ENCODE data around the gene RGL4.
"Not testable (repeated sequence)": the region's sequence is repeated elsewhere in the genome, so short reads cannot be mapped to it uniquely, and the experiment has no call there.

RGL4 gene

DNA sequence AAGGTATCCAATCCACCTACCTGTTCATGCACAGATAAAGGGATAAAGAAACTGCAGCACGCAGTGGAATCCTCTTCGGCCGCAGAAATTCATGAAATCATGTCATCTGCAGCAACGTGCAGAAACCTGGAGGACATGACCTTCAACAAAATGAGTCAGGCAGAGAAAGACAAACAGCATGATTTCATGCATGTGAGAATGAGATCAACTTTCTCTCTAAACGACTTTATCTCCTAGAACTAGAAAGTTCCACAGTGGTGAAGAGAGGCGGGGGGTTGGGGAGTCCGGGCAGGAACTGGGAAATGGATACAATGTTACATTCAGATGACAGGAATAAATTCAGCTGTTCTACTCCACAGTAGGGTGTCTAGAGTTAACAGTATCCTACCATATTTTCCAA is 9.9 kb downstream of the RGL4 start:
- no peak for DNase-seq

DNA sequence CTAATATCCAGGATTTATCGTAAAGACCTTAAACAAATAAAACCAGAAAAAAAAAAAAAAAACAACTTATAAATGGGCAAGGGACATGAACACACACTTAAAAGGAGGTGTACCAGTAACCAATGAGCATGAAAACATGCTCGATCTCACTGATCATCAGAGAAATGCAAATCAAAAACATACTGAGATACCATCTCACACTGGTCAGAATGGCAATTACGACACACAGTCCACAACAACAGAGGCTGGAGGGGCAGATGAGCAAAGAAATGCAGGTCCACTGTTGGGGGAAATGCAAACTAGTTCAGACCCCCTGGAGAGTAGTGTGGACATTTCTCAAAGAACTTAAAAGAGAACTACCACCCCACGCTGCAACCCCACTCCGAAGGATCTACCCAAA is 13.2 kb downstream of the RGL4 start:
- no peak for DNase-seq

DNA sequence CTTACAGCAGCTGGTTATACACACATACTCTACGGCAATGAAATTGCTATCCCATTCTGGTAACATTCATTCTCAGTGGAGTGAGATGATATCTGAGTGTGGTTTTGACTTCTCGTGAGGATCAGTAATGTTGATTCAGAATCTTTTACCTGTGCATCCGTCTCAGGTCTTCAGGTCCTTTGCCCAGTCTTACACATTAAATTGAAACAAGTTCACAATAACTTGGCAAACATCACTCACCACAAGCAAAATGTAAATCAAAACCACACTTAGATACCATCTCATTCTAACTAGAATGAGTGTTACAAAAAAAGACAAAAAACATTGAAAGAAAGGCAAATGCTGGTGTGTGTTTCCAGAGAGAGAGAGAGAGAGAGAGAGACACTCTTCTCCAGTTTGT is 14.0 kb downstream of the RGL4 start:
- no peak for DNase-seq

DNA sequence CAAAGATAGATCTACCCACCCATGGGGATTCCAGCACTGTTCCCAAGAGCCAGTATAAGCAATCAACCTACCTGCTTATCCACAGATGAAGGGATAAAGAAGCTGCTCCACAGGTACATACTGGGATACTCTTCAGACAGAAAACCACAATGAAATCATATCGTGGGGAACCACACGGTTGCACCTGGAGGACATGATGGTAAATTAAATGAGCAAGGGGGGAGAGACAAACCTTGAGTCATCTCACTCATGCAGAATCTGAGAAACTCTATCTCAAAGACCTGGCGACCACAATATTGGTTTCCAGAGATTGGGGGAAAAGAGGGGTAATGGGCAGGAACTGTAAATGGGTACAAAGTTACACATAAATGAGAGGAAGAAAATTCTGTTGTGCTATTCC is 14.5 kb downstream of the RGL4 start:
- DNase-seq = no peak

DNA sequence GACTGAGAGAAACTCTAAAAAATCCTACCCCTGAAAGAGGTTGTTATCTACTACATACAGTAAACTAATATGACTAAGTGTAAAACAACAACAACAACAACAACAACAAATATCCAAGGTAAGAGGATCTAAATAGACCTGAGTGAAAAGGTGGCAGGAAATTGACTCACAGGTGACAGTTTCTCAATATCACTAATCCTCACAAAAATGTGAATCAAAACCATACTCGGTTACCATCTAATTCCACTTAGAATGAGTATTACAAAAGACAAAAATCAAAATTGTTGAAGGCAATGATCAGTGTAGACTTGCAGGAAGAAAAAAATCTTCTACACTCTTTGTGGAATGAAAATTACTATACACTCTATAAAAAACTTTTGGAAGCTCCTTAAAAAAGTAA is 17.5 kb downstream of the RGL4 start:
- DNase-seq = no peak

DNA sequence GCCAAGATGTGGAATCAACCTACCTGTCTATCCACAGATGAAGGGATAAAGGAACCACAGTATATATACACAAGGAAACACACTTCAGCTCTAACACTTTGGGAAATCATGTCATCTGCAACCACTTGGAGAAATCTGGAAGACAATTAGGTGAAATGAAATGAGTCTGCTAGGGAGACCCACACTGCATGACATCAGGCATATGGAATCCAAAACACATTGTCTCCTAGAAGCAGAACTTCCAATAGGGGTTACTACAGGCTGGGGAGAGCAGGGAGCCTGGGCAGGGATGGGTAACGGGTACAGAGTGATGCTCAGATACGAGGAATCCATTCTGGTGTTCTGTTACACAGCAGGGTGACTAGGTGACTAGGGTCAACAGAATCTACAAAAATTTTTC is 18.3 kb downstream of the RGL4 start:
- no peak for DNase-seq

DNA sequence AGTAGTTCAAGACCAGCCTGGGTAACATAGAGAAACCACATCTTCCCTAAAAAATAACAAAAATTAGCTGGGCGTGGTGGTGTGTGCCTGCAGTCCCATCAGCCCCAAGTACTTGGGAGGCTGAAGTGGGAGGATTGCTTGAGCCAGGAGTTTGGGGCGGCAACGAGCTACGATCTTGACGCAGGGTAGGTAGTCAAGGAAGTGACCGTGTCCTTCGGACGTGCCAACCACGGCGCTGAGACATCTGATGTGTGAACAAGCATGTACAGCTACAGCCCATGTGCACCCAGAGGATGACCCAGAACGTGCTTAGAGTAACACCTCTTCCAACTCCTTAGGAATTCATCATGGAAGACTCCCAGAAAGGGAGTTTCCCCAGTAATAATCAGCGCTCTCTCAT is 21.4 kb downstream of the RGL4 start:
- no peak for DNase-seq

DNA sequence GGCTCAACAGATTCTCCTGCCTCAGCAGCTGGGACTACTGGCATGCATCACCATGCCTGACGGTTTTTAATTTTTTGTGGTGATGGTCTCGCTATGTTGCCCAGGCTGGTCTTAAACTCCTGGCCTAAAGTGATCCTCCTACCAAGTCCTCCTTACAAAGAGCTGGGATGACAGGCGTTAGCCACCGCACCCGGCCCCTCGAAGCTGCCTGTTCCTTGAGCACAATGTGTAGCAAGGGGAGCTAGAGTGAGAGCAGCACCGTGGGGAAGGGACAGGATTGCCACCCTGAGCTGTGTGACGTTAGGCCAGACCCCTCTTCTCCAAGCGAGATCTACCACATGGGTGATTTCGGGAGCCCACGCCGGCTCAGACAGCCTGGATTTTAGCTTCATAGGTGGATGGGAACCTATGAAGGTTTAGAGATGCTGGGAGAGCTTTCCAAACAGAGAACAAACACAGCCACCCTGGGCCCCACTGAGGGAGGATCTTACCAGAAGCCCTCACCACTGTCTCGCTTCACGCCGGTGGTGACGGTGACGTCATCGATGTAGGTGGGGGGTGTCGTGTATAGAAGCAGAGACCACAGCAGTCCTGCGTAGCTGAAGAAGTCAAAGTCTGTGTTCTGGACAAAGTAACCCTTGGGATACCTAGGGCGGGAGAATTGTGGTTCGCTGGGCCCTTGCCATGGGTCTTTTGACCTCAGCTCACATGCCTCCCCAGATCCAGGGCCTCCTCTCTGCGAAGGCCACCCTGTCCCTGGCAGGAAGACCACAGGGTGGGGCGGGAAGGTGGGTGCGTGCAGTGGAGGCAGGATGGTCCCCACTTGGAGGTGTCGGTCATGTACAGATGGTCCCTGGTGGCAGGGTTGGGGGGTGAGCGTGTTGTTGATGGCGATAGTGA is 23.1 kb downstream of the RGL4 start:
- no peak for DNase-seq

DNA sequence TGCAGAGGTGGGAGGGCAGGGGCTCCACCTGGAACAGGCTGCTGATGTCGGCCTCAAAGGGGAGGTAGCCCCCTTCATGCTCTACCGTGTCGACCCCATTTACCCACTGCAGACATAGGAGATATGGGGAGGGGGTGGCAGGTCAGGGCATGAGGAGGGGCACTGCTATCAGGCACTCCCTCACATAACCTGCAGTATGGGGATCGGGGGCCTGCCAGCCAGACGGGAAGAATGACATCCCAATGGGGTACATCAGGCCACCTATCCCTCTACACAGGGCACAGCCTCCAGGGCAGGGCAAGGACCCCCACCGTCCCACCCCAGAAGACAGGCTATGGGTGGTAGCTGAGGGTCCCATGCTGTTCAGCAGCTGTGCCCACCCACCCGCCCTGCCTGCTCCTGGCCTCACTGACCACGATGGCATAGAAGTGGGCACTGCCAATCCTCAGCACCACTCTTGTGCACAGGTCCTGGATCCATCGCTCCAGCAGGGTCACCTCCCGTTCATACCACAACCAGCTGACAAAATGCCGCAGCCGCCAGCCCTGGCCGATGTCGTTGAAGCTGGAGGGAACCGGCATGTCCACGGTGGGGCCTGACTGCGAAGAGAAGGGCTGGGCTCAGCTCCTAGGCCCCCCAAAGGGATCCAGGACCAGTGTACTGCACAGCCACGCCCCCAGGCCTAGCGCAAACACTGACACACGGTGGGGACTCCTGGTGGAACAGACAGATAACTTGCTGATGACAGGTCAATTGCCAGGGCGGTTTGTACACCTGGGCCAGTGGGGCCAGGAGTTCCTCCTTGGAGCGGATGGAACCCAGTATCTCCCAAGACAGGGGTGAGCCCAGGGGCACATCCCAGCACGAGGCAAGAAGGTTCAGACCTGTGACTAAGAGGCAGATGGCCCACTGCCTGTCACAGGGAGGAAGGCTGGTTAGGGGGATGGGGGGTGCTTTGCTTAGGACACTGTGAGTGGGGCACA is 24.1 kb downstream of the RGL4 start:
- no peak for DNase-seq

DNA sequence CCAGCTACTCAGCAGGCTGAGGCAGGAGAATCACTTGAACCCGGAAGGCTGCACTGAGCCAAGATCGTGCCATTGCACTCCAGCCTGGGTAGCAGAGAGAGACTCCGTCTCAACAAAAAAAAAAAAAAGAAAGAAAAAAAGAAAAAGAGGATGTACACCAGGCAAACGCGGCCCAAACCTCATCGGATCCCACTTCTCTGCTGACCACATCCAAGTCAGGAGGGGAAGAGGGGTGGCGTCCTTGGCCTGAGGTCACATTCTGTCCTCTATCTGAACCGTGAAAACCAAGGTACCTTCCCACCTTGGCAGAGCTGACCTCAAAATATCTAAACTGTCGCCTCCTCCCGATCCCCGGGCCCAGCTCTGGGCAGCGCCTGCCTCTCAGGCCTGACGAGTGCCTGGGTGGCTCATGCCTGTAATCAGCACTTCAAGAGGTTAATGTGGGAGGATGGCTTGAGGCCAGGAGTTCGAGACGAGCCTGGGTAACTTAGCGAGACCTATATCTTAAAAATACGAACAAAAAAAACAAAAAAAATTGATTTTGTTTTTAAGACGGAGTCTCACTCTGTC is 25.1 kb downstream of the RGL4 start:
- no peak for DNase-seq

DNA sequence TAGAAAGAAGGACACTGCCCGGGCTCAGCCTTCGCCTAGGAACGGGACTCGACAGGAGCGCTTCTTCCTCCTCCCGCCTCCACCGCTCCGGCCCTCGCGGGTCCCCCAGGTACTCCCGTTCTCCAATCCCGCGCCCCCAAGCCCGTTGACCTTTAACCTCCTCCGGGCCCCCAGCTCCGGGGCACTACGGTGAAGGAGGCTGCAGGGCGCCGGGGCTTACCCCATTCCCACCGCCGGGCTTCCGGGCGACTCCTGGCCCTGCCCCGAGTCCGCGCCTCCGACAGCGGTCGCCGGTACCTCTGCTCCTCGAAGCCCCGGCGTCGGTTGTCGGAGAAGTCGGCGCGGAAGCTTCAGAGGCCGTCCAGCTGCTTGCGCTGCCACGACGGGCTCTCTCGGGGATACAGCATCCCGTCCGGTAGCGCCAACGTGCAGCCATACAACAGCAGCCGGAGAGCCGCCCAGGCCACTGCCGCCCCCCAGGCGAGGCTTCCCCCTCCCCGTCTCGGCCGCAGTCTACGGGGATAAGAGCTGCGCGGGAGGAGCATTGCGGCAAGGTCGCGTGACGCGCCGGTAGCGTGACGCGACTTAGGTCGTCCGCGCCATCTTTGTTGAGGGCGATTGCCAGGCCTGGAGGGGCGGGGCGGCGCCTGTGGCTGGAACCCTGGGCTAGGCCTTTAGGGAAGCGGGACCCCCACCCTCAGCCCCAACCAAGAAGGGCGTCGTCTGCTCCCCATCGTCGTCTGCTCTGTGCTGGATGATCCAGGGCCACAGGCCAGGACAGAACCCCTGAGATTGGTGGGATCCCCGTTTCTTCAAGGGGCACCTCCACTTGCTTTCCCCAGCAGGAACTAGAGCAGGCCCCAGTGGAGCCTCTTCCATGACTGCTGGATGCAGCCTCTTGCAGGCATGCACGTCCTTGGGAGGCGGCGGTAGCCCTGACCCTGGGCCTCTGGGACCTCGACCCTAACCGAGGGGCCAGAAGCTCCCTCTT is 26.3 kb downstream of the RGL4 start:
- DNase-seq = peak; percentile 73

DNA sequence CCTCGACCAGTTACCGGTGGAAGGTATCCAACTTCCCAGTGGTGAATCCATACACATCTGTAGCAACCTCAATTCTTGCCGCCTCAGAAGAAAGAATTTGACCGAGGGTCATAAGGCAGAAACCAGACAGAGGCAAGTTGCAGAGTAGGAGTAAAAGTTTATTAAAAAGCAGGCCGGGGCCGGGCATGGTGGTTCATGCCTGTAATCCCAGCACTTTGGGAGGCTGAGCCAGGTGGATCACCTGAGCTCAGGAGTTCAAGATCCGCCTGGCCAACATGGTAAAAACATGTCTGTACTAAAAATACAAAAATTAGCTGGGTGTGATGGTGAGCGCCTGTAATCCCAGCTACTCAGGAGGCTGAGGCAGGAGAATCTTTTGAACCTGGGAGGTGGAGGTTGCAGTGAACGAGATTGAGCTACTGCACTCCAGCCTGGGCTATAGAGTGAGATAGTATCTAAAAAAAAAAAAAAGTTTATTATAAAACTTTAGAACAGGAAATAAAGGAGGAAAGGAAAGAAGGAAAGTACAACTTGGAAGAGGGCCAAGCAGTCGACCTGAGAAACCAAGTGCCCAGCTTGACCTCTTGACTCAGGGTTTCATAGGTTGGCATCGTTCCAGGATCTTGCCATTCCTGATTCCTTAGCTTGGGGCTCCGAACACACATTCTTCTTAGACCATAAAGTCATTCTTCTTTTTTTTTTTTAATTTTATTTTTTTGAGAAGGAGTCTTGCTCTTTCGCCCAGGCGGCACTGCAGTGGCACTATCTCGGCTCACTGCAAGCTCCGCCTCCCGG is 27.8 kb downstream of the RGL4 start:
- DNase-seq = no peak

DNA sequence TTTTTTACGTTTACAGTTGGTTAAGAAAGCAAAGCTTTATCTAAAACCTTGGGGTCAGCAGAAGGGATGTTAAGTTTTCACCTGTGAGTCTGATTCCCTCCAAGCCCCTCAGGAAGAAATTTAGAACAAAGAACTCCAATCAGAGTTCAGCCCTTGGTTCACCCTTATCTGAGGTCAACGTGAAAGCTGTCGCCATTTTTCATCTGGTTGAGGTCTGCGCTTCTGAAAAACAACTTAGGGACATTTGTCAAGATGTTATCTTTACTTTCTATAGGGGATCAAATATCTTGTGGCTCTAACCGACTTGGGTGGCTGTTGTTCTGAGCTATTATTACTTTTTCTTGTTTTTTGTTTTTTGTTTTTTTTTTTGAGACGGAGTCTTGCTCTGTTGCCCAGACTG is 30.0 kb downstream of the RGL4 start:
- no peak for DNase-seq

DNA sequence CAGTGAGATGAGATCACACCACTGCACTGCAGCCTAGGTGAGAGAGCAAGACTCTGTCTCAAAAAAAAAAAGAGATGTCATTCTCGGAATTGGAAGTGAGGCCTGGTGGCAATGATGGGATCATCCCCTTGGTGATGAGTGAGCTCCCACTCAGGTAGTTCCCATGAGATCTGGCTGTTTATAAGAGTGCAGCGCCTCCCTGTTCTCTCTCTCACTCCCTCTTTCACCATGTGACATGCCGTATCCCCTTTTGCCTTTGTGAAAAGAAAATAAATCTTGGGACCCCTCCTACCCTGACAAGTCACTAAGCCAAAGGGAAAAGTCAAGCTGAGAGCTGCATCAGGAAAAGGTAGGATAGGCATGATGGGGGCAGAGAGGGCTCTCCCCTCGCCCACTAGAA is 31.3 kb downstream of the RGL4 start:
- DNase-seq = no peak

DNA sequence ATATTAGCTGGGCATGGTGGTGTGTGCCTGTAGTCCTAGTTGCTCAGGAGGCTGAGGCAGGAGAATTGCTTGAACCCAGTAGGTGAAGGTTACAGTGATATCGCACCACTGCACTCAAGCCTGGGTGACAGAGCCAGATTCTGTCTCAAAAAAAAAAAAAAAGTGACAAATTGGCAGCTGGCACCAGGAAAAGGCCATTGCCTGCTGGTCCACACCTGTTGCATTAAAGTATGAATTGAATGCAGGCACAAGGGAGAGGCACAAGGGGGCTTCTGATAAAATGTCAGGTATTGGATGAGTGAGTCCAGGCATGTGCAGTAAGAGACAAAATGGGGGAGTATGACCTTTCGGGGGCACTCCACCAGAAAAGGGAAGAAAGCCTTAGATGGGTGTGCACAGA is 31.9 kb downstream of the RGL4 start:
- DNase-seq = no peak

DNA sequence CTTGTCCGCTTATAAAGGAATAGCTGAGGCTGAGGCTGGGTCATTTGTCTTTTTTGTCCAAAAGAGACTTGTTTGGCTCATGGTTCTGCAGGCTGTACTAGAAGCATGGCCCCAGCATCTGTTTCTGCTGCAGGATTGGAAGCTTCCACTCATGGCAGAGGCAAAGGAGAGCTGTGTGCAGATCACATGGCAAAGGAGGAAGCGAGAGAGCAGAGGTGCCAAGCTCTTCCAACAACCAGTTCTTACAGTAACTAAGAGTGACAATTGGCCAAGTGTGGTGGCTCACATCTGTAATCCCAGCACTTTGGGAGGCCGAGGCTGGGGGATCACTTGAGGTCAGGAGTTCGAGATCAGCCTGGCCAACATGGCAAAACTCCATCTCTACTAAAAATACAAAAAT is 37.3 kb downstream of the RGL4 start:
- not testable (repeated sequence) for DNase-seq

DNA sequence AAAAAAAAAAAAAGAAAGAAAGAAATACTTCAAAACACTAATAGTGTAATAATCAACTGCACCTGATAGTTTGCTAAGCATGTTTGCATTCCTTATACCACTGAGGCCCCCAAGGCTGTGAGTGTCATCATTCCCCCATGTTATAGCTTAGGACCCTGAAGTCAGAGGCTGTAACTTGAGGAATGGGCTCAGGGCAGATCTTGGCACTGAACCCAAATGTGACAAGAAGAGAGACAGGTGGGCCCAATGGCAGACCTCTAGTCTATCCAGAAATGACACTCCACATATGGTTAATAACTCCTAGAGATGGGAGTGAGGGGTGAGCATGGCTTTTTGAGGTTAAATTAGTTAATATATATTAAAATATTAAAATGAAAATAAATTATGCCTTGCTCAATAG is 46.9 kb downstream of the RGL4 start:
- DNase-seq = no peak

DNA sequence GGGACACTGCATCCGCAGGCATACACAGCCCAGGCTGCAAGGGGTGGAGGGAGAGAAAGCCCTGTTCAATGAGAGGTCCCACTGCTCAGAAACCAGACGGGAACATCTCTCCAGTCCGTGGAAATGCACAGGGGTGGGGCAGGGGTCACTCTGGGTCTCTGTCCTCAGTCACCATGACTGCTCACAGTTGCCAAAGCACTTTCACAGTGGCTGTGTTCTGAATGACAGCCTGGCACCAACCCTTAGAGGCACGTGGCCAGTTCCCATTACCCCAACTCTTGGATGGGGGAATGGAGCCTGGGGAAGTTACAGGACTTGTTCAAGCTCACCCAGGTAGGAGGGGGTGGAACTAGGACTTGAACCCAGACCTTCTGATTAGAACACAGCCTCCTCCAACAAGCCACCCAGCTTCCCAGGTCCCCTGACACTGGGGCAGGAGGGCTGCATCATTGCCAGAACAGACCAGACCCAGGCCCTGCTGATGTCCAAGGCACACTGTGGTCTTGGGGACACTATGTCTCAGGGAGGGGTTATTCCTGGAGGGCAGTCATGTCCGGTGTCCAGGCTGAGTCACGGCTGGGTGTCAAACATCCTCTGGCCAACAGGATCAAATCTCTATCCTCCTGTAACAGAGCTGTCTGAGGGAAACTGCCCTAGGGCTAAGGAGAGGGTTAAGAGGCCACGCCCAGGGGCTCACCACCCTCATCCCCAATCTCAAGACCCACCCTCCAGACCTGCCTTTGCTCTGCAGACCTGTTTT is 51.9 kb downstream of the RGL4 start:
- no peak for DNase-seq

DNA sequence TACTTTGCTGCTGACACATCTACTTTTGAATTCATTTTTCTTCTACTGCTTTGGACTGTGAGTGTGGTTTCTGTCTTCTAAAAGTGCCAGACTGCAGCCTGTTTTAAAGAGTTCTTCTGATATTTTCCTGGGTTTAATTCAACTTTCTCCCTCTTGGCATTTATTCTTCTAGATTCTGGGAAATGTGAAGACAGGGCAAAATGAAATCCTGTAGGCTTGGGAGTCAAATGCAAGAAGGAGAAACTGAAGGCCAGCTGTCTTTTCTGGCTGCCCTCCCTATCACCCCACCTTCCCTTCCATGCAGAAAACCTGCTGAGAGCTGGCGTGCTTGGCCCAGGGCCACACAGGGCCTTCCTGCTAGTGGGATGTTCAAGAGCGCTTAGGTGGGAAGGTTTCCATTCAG is 52.5 kb downstream of the RGL4 start:
- DNase-seq = no peak

DNA sequence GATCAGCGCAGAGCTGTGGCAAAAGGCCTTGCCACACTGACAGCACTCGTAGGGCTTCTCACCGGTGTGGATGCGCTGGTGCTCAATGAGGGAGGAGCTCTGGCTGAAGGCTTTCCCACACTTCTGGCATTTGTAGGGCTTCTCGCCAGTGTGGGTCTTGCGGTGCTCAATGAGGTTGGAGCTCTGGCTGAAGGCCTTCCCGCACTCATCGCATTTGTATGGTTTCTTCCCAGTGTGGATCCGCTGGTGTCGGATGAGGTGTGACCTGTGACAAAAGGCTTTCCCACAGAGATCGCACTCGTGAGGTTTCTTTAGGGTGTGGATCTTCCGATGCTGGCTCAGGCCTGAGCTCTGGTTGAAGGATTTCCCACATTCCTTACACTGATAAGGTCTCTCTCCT is 53.2 kb downstream of the RGL4 start:
- DNase-seq = no peak

DNA sequence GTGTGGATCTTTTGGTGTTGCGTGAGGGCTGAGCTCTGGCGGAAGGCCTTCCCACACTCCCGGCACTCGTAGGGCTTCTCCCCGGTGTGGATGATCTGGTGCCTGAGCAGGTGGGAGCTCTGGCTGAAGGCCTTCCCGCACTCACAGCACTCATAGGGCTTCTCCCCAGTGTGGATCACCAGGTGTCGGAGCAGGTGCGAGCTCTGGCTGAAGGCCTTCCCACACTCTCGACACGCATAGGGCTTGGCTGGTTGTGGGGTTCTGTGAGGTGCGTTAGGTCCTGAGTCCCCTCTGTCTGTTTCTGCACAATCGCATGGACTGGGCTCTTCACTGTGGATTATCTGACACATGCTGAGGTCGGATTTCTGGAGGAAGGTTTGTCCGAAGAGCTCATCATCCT is 53.7 kb downstream of the RGL4 start:
- DNase-seq = no peak
